ENCODE measurements around the gene DYSF.

GRCh38 chr2:71678874-71679273, 225.5 kb downstream of the DYSF start:
- TF ChIP-seq EP300 (IDR thresholded peaks at IDR 0.05; ENCODE audit: borderline replicate concordance) (no peak), MAX (IDR thresholded peaks at IDR 0.05) (no peak), CREB1 (IDR thresholded peaks at IDR 0.05; ENCODE audit: low read depth) (no peak), TAF1 (IDR thresholded peaks at IDR 0.05; ENCODE audit: low read depth) (no peak), REST (IDR thresholded peaks at IDR 0.05; ENCODE audit: low read depth) (no peak), FOXM1 (IDR thresholded peaks at IDR 0.05; ENCODE audit: borderline replicate concordance, low read depth) (no peak), TCF12 (IDR thresholded peaks at IDR 0.05; ENCODE audit: low read depth) (no peak), CEBPB (IDR thresholded peaks at IDR 0.05) (no peak), YY1 (IDR thresholded peaks at IDR 0.05; ENCODE audit: low read depth) (no peak), RAD21 (IDR thresholded peaks at IDR 0.05; ENCODE audit: low read depth) (no peak), NFIC (IDR thresholded peaks at IDR 0.05) (no peak), EGR1 (IDR thresholded peaks at IDR 0.05) (no peak)
